ENCODE measurements around the gene SELENOM.
"Not testable (repeated sequence)": the region's sequence is repeated elsewhere in the genome, so short reads cannot be mapped to it uniquely, and the experiment has no call there.

SELENOM gene

DNA sequence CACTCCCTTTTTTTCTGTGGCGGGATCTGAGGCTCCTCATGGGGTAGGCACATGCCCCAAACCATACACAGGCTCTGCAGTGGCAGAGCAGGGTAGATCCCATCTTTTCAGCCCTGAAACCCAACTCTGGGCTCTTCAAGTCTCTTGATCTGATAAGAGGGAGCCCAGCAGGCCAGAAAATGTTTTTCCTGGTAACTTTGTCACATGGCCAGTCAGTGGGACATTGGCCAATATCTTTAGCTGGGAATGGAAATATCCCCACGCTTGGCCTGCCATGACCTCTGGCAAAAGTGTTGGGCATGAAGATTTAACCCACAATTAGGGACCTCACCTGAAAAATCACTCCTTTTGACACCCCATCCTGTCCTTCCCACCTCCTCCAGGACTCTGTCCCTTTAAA, 23.5 kb upstream of the SELENOM start:
- DNase-seq: no peak

DNA sequence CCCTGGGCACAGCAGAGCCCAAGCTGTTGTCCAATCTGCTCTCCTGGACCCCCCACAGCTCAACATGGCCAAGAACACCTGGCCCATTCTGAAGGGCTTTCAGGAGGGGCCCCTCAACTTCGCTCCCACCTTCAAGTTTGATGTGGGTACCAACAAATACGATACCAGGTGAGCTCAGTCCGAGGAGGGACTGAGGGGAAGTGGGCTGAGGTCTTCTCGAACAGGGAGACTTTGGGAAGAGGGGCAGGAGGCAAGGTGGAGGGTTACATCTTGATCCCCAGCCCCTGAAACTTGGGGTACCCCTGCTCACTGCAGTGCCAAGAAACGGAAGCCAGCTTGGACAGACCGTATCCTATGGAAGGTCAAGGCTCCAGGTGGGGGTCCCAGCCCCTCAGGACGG, 20.8 kb upstream of the SELENOM start:
- DNase-seq: no peak

DNA sequence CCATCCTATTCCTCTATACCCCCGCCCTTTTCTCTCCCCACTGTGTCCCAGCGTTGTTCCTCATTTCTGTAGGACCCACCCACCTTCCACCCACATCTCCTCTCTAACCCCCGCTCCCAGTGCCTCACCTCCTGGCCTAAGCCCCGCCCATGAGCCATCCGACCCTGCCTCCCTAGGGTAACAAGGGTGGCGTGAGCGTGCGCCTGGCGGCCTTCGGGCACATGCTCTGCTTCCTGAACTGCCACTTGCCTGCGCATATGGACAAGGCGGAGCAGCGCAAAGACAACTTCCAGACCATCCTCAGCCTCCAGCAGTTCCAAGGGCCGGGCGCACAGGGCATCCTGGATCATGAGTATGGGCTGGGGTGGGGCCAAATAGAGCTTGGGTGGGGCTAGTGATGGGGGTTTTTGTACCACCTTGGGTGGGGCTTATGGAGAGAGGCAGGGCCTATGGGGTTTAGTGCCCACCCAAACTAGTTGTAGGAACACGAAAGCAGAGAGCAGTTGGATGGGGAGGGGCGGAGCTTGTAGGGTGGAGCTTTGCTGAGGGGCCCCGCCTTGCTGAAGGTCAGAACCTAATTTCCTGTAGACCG, 19.9 kb upstream of the SELENOM start:
- no peak for DNase-seq

DNA sequence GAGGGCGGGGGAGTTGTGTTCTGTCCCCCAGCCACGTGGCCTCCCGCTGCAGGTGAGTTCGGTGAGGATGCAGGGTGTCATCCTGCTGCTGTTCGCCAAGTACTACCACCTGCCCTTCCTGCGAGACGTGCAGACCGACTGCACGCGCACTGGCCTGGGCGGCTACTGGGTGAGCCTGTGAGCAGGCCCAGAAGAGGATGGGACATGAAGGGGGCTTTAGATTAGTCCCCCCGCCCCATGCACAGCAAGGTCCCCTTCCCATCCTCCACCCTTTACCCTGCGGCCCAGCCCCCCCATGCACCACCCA, 19.5 kb upstream of the SELENOM start:
- DNase-seq: no peak

DNA sequence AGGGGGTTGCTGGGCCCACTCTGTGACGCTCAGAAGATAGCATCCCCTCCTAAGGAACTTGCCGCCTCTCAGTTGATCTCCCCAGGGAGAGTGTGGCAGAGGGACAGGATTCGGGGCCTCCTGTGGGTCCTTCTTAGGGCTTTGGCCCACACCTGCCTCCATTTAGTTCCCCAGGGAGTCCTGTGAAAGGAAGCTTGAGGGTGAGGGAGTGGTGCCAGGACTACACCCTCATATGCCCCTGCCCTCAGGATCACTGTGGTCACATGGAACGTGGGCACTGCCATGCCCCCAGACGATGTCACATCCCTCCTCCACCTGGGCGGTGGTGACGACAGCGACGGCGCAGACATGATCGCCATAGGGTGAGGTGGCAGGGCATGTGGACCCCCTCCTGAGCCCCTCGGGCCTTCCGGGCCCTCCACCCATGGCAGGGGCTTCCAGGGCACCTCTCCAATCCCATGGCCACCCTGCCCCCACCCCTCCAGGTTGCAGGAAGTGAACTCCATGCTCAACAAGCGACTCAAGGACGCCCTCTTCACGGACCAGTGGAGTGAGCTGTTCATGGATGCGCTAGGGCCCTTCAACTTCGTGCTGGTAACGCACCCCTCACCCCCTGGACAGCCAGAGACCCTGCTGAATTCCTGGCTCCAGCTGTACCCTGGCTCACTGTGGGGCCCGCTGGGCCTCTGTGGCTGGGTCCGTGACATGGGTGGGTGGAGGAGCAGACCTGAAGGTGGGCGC, 18.9 kb upstream of the SELENOM start:
- DNase-seq: no peak

DNA sequence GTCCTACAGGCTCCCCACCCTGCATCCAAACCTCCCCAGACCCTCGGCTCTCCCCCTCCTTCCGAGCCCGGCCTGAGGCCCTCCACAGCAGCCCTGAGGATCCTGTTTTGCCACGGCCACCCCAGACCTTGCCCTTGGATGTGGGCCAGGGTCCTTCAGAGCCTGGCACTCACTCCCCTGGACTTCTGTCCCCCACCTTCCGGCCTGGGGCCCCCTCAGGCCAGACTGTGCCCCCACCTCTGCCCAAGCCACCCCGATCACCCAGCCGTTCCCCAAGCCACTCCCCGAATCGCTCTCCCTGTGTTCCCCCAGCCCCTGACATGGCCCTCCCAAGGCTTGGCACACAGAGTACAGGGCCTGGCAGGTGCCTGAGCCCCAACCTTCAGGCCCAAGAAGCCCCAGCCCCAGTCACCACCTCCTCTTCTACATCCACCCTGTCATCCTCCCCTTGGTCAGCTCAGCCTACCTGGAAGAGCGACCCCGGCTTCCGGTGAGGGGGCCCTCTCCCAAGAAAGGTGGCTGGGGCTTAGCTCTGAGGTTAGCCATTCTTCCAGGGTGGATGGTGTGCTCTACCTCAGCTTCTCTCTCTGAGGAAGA, 18.3 kb upstream of the SELENOM start:
- DNase-seq: no peak

DNA sequence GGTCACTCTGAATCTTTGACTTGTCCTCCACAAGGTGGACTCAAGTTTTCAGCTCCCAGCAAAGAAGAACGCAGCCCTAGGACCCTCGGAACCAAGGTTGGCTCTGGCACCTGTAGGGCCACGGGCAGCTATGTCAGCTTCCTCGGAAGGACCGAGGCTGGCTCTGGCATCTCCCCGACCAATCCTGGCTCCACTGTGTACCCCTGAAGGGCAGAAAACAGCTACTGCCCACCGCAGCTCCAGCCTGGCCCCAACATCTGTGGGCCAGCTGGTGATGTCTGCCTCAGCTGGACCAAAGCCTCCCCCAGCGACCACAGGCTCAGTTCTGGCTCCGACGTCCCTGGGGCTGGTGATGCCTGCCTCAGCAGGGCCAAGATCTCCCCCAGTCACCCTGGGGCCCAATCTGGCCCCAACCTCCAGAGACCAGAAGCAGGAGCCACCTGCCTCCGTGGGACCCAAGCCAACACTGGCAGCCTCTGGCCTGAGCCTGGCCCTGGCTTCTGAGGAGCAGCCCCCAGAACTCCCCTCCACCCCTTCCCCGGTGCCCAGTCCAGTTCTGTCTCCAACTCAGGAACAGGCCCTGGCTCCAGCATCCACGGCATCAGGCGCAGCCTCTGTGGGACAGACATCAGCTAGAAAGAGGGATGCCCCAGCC, 17.6 kb upstream of the SELENOM start:
- DNase-seq: no peak

DNA sequence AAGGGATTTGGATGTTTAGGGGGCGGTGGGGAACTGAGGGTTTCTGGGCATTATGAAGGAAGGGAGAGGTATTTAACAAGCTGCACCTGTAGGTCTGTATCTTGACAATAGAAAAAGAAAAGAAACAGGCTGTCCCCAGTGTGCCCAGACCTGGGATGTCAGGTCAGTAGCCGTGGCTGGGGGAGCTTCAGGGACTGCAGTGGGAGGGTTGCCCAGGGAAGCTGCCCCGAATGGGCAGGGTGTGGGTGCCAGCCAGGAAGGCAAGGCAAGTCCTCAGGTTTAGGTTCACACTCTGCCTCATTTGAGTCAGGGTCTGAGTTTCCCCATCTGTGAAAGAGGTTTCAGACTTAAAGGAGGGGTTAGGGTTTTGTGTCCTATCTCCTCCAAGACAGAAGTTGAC, 16.9 kb upstream of the SELENOM start:
- DNase-seq: no peak

DNA sequence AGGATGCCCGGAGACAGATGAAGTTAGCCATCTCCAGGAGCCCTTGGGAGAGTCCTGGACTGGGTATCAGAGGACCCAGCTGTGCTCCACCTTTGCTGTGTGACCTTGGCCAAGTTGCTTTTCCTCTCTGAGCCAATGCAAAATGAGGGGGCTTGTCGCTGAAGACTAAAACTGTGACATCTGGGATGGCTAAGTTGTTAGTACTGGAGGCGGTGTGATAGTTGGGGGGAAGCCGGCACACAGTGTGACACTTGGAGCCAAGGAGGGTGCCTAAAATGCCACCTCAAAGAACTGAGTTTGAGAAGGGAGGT, 15.9 kb upstream of the SELENOM start:
- no peak for DNase-seq

DNA sequence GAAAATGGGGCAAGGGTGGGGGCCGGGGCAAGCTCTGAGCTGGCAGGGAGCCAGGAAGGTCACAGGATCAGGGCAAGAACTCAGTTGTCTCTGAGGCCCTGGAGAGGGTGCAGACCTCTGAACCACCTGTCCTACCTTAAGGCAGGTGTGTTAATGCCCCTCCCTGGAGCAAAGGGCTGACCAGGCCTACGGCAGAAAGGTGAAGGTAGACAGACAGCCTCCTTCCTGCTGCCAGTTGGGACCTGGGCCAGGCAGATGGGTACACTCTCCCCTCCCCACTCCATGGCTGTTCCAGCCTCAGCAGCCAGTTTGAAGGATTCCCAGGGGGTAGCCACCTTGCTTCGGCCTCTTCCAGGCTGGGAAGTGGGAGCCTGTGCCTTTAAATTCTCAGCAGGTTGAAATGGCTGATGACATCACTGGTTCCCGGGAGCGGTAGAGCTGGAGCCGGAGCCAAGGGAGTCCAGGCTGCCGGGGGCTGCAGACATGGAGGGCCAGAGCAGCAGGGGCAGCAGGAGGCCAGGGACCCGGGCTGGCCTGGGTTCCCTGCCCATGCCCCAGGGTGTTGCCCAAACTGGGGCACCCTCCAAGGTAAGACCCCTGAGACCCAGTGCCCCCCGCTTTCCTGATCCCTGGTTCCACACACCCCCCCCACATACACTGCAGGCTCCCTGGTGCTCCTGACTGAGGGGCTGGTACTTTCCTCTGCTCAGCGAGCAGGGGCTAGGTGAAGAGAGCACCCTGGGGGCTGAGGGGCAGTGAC, 15.3 kb upstream of the SELENOM start, which contains the start of gene INPP5J:
Gene INPP5J, plus strand, starts transcription at position 435 of the 760 bp plus-strand sequence. Its CDS starts 49 bp downstream, at position 484.
- no peak for DNase-seq

DNA sequence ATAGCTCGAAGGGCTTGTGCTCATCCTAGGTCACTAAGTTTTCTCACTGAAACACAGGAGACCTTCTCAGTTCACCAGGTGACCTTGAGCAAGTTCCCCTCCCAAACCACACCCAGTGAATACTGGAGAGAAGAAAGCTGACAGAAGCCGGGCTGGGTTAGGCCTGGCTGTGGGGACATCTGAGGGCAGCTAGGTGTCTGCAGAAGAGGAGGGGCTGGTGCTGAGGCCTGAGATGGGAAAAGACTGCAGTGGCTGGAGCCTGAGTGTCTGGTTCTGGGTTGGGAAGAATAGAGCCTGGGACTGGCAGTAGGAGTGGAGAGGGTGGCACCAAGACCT, 14.8 kb upstream of the SELENOM start:
- no peak for DNase-seq

DNA sequence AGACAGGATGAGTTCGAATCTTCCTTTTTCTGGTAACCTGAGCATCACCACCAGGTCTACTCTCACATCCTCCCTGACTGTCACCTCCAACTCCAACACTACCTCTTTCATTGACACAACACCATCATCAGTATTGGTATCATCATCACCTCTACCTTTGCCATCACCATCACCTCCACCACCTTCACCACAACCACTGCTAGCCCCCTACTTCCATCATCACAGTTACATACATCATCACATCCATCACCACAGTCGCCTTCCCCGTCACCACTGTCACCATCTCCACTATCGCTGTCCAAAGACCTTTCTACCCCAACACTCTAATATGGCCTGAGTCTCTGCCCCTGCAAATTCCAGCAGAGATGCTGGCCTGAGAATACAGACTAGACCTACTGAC, 14.0 kb upstream of the SELENOM start:
- no peak for DNase-seq

DNA sequence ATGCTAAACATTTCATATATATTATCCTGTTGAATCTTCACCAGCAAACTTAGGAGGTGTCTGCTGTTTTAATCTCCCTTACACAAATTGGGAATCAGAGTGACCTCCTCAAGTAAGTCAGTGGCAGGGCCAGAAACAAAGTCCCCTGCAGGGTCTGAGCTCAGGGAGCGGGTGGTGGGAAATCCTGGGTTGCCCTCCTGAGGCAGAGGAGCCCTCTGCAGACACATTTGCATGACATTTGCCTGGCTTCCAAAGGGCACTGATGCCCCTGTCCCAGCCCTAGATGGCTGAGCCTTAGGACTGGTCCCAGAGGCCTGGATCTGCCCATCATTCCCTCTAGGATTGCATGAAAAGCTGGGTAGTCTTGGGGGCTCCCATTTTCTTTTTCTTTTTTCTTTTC, 13.3 kb upstream of the SELENOM start:
- DNase-seq: no peak

DNA sequence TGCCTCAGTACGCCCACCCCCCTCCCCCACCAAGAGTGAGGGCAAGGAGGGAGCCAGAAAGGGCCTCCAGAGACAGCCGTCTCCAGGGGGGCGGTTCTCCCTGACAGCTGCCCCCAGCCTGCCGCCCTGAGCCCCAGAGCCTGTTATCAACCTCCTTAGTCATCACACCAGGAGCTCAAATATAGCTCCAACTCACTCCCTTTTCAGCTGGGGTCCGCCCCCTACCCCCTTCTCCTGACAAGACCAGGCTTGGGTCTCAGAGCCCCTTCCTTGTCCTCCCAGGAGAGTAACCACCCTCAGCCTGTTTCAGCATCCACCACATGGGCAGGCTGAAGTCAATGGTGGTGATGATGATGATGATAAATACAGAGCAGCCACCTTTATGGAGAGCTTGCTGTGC, 12.9 kb upstream of the SELENOM start:
- DNase-seq: no peak

DNA sequence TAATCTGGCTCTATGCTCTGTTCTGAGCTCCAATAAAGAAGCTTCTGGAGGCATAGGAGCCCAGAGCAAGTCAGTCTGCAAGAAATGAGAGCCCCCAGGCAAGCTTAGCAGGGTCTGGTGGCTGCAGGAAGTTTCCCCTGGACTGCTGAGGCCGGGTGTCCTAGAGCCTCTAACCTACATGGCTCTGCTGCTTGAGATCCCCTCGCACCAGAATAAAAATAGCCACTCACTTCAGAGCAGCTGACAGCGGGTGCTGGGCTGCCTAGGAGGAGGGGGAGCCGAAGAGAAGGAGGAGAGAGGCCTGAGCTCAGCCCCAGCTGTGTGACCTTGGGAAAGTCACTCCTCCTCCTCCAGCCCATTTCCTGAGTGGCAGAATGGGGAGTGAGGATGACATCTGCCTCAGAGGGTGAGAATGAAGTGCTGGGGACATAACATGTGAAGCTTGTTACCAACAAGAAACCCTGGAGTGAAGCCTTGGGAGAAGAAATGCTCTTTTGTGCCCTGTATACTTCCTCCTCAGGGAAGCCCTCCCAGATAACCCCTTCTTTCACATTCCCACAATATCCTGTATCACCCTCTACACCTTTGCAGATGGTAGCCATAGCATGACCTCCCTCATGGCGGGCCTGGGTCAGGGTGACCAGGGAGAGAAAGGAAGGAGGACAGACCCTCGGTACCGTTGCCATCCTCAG, 11.8 kb upstream of the SELENOM start:
- DNase-seq: peak; percentile 23

DNA sequence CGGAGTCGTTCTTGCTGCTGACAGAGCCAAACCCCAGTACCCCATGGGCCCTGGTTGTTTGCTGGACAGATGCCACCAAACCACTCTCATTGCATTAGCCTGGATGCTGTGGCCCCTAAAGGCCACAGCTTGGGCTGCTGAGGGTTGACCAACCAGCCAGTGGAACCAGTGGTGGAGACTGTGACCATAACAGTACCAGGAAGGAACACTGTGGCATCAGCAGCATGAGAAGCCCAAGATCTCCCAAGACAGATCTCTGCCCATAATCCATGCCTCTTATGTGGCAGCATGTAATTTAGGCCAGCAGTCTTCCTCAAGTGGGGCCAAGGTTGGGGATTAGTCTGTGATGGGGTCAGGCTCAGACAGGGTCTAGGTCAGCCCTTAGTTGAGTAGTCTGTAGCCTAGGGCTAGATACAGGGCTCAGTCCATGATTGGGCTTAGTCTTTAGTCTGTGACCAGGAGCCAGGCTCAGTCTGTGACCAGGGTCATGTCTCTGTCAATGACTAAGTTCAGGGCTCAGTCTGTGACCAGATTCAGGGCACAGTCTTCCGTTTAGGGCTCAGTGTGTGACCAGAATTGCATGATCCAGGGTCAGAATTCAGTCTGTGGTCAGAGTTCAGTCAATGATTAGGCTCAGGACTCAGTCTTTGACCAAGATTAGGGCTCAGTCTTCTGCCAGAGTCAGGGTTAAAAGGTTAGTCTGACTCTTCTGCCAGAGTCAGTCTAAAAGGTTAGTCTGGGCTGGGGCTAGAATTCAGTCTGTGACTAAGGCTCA, 10.9 kb upstream of the SELENOM start:
- DNase-seq: peak; percentile 6

DNA sequence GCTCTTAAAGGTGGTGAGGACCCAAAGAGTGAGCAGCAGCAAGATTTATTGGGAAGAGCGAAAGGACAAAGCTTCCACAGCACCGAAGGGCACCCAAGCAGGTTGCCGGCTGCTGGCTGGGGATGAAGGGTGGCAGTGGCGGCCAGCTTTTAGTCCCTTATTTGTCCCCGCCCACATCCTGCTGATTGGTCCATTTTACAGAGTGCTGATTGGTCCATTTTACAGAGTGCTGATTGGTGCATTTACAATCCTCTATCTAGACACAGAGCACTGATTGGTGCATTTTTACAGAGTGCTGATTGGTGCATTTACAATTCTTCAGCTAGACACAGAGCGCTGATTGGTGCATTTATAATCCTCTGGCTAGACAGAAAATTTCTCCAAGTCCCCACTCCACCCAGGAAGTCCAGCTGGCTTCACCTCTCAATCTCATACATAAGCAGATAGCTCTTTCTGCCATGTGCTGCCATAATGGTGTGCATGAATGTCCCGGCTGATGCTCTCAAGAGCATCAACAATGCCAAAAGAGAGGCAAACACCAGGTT, 5.3 kb upstream of the SELENOM start:
- DNase-seq: not testable (repeated sequence)

DNA sequence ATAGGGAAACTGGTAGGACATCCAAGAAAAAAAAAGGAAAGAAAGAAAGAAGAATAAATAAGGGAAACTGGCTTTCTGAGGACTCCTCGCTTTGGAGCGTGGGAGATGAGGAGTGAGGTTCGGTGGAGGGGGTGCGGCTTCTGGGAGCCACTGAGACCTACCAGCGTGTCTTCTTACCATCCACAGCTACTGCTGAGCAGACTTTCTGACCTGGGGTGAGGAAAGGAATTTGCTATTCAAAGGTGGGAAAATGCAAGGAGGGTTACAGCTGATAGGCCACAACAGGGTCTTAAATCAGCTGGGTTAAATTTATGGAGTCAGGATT, 488 bp upstream of the SELENOM start:
- no peak for DNase-seq

DNA sequence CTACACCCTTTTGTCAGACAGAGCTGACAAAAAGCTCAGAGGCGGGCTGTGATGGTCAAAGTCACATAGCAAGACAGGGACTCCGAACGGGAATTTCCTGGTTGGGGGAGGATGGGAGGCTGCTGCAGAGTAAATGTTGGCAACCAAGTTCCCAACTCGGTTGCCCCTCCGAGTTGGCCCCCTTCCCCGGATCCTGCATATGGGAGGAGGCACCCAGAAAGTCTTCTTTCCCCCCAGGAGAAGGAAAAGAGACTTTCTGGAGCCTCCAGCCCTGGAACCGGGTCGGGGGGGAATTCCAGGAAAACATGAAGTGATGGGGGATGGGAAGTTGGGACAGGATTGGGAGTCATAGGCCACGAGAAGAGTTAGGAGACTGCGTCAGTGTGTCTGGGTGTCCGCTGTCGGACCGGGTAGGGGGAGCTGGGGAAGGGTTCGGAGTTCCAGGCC, 614 bp downstream of the SELENOM start:
- DNase-seq: no peak

DNA sequence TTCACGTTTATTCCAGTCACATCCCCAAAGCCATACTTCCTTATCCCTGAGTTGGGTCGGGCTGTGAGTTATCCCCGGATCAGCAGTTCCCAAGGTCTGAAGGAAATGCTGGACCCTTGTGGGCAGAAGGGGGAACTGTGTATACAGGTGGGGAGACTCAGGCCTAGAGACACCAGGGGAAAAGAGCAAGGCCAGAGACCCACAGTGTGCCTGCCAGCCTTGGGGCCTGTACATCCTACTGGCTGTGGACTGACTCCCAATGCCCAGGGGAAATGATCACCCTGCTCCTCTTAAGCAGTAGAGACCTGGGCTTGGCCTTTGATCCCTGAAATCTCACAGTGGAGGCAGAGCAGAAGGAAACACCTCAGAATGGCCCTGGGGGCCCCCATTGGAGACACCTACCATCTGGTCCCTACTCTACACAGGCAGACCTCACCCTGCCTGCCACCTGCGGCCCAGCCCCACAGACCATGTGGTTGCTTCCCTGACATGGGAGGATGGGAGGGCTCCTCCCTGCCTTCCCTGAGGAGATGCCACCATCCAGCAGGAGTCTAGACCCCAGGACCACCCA, 1.3 kb downstream of the SELENOM start:
- DNase-seq: no peak

DNA sequence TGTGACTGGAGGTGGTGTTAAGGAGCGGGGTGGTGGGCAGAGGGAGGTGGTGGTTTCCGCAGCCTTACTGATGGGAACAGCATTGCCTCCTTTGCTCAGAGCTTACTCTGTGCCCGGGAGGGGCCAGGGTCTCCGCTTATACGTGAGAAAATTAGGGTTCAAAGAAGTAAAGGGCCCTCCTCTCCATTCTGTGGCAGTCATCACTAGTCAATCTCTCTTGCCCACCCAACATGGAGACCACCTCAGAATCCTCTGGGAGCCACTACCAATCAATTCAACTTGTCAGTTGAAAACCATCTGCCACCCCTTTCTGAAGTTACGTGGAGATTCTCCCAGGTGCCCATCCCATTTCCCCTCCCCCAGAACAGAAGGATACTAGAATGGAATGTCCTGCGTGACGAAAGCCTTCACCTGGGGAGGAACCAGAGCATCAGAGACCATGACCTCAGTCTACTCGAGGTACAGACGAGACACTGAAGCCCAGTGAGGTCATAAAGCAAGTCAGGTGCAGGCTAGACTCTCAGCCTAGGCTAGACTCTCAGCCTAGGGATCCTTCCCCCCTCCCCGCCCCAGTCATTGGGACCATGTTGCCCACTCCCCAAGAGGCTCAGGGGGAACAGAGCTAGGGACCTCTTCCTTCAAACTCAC, 2.0 kb downstream of the SELENOM start:
- DNase-seq: no peak
